ENCODE results near the gene CACNA1H. TPM values are rescaled to one million over a fixed set of nuclear protein-coding genes. Genes with fewer than 3 reads are reported as not detected.
"Not testable (repeated sequence)": the region's sequence is repeated elsewhere in the genome, so short reads cannot be mapped to it uniquely, and the experiment has no call there.

CACNA1H gene
- total RNA-seq, 1 donor from 2014 or later: 14.7 TPM

DNA sequence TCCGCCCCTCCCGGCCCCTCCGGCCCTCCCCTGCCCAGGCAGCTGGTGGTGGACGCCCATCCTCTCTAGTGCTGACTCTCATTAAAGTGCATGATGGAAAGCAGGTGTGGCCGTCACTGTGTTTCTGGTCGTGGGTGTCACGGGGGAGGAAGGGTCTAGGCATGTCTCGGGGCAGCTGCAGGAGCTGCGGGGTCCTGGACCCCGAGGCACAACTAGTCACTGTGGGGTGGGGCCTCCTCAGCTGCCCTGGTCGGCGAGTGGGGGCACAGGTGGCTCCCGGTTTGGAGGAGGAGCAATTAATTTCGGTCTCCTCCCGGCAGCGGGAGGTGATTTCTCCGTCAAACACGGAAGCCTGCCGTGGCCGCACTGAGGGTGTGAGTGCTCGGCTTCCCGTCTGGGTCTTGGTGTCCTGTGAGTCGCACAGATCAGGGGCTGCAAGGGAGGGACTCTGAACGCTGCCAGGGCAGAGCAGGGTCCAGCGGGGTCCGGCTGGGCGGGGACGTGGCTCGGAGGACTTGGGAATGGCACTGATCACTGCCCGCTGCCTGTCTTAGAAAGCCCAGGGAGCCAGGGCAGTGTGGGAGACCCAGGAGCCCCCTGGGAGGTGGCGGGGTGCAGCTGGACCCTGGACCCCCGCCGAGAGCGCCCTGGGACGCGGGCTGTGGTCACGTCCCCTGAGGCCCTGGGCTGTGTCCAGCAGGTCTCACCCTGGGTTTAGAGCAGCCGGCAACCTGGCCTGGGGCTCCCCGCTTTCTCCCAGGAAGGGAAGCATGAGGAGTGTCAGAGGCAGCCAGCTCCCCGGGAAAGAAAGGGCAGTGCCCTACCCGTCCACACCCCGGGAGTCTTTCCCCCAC is 106.2 kb downstream of the CACNA1H start:
- DNase-seq (ENCODE audit: low spot score in 2 of 2): no peak
- FAIRE-seq: no peak

- DNase-seq (ENCODE audit: low spot score in 2 of 2) (no peak), FAIRE-seq (no peak)
These were observed 106.8 kb downstream of the CACNA1H start for GRCh38 chr16:1259760-1260068.

GRCh38 chr16:1260101-1260680 is 107.3 kb downstream of the CACNA1H start:
- FAIRE-seq (no peak), DNase-seq (ENCODE audit: low spot score in 2 of 2) (no peak)

DNA sequence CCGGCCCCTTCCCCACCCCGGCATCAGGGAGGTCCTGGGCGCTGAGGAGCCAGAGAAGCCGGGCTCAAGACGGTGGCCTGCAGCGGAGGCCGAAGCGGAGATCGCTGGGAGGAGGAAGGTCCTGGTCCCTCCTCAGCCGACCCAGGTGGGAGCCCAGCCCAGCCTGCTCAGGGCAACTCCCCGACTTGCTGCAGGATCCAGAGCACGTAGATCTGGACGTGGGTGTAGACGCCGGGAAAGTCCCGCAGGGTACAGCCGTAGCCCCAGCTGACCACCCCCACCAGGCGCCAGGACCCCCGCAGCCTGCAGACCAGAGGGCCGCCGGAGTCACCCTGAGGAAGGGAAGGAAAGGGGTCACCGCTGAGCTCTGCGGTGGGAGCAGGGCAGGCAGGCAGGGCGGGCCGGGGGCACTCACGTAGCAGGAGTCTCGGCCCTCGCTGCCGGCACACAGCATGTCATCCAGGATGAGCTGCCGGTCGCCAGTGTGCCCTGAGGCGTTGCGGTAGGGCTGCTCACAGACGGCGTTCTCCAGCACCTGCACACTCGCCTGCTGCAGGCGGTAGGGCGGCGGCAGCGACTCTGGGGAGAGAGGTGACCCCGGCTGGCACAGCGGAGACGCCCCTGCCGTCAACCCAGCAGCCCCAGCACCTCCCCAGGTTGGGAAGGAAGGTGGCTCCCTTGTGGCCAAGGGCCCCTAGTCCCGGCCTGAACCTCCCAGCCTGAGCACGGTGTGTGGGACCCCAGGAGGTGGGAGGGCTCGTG is 108.4 kb downstream of the CACNA1H start:
- DNase-seq (ENCODE audit: low spot score in 2 of 2) (no peak), FAIRE-seq (no peak)

- DNase-seq (ENCODE audit: low spot score in 2 of 2) (no peak), FAIRE-seq (no peak)
These were observed 109.4 kb downstream of the CACNA1H start for GRCh38 chr16:1262210-1262845.

DNA sequence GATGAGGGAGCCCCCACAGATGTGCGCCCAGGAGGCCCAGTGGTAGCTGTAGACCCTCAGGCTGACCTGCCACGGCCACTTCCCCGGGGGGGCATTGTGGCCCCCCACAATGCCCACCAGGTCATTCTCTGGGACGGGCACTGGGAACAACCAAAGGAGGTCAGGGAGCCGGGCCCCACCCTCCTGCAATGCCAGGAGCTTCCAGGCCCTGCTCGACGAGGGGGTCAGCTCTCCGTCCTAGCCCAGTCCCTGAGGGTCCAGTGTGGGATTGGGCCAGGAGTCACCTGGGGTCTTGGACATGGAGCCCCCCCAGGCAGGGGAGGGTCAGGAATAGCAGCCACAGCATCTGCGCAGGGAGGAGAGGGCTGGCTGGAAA is 109.9 kb downstream of the CACNA1H start:
- no peak for FAIRE-seq
- DNase-seq (ENCODE audit: low spot score in 2 of 2): no peak

DNA sequence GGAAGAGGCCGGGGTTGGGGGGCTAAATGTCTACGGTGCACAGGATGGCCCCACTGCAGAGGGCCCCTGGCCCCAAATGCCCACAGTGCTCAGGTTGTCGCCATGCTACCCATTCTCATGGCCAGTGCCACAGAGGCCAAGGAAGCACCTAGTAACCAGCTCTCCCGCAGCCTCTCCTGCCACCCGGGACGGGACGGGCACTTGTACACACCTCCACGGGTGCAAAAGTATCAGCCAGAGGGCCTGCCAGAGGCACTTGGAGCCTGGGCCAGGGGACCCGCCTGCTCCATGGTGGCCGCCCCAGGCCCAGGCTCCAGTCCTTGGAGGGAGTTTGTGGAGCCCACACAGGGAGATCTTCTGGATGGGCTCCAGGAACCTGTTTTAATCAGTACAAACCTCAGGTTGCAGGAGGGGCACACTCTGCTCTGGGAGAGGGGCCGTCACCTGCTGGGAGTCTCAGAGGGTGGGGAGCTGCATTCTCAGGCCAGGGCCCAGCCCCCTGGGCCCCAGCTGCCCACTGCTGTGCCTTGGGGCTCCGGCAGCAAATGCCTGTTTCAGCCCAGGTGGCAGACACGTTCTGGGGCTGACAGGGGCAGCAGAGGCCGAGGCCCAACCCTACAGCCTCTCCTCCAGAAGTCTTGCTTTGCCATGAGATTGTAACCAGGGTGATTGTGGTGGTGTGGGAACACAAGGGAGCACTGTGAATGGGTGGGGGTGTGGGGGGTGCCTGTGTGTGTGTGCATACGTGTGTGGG is 110.9 kb downstream of the CACNA1H start:
- FAIRE-seq (no peak), DNase-seq (ENCODE audit: low spot score in 2 of 2) (no peak)

- no peak for FAIRE-seq
These were observed 111.6 kb downstream of the CACNA1H start for GRCh38 chr16:1264345-1265089.

GRCh38 chr16:1265090-1265630 is 112.3 kb downstream of the CACNA1H start:
- no peak for DNase-seq (ENCODE audit: low spot score in 2 of 2)
- FAIRE-seq: no peak

More at GRCh38 chr16:1264345-1265089, 111.6 kb downstream of the CACNA1H start:
- no peak for DNase-seq (ENCODE audit: low spot score in 2 of 2)

GRCh38 chr16:1265826-1266225 is 112.9 kb downstream of the CACNA1H start:
- FAIRE-seq: no peak
- DNase-seq (ENCODE audit: low spot score in 2 of 2): no peak

DNA sequence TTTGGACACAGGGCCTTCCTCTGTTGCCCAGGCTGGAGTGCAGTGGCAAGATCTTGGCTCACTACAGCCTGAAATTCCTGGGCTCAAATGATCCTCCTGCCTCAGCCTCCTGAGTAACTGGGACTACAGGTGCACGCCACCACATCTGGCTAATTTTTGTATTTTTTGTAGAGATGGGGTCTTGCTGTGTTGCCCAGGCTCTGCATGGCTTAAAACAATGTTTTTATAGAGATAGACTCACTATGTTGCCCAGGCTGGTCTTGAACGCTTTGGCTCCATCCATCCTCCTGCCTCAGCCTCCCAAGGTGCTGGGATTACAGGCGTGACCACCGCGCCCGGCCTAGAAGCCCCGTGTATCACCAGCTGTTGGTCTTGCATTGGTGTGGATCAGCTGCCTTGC is 116.5 kb downstream of the CACNA1H start:
- FAIRE-seq; DNase-seq (ENCODE audit: low spot score in 2 of 2): not testable (repeated sequence)

- FAIRE-seq: no peak
- DNase-seq (ENCODE audit: low spot score in 2 of 2): no peak
These were observed 118.4 kb downstream of the CACNA1H start for GRCh38 chr16:1271380-1271723.

Other genes starting within 250 kb of the CACNA1H start
- gene LMF1, start 182.1 kb upstream of the CACNA1H start, total RNA-seq: 10.2 TPM
- gene SOX8, start 171.3 kb upstream of the CACNA1H start, total RNA-seq: 22.8 TPM
- not detected for gene SSTR5, start 80.4 kb upstream of the CACNA1H start, total RNA-seq
- not detected for gene C1QTNF8, start 56.9 kb upstream of the CACNA1H start, total RNA-seq
- gene TPSG1, start 72.2 kb downstream of the CACNA1H start, total RNA-seq: not detected
- not detected for gene TPSB2, start 77.1 kb downstream of the CACNA1H start, total RNA-seq
- gene TPSAB1, start 87.6 kb downstream of the CACNA1H start, total RNA-seq: not detected
- not detected for gene TPSD1, start 103.0 kb downstream of the CACNA1H start, total RNA-seq
- gene UBE2I, start 156.5 kb downstream of the CACNA1H start, total RNA-seq: 48.5 TPM
- gene BAIAP3, start 180.5 kb downstream of the CACNA1H start, total RNA-seq: 11.4 TPM
- 39.5 TPM for gene TSR3, start 198.8 kb downstream of the CACNA1H start, total RNA-seq
- 17.9 TPM for gene GNPTG, start 198.8 kb downstream of the CACNA1H start, total RNA-seq

Measured in frontal cortex (tissue), 4 donors.